GF-D8 (cell line): ENCODE results near the gene SLC17A9.

ENCODE experiments used
- DNase-seq: peaks from one replicate; lab custom pipeline; 2025; lab: John Stamatoyannopoulos, UW

The SLC17A9 gene

GRCh38 chr20:62938105-62938888 lies 14.2 kb upstream of the SLC17A9 start, which contains the start of gene GID8:
Gene GID8, plus strand, starts transcription at chr20:62938147. Its CDS starts 3,356 bp downstream, at chr20:62941503.
- DNase-seq: no peak

GRCh38 chr20:62940875-62941274 lies 11.6 kb upstream of the SLC17A9 start:
- no peak for DNase-seq

- DNase-seq: no peak
These were observed 10.7 kb upstream of the SLC17A9 start for GRCh38 chr20:62941792-62942191.

GRCh38 chr20:62942456-62942855 lies 10.1 kb upstream of the SLC17A9 start:
- DNase-seq: no peak

- no peak for DNase-seq
These were observed 9.1 kb upstream of the SLC17A9 start for GRCh38 chr20:62943396-62943795.

GRCh38 chr20:62944184-62944583 lies 8.3 kb upstream of the SLC17A9 start:
- DNase-seq: no peak

- no peak for DNase-seq
These were observed 7.8 kb upstream of the SLC17A9 start for GRCh38 chr20:62944746-62945145.

GRCh38 chr20:62945771-62946339 lies 6.7 kb upstream of the SLC17A9 start:
- DNase-seq: no peak

- DNase-seq: no peak
These were observed 5.6 kb upstream of the SLC17A9 start for GRCh38 chr20:62946918-62947317.

- DNase-seq: no peak
These were observed 4.8 kb upstream of the SLC17A9 start for GRCh38 chr20:62947532-62948300.

GRCh38 chr20:62949153-62949821 lies 3.2 kb upstream of the SLC17A9 start:
- no peak for DNase-seq

GRCh38 chr20:62949962-62950361 lies 2.5 kb upstream of the SLC17A9 start:
- DNase-seq: no peak

- DNase-seq: no peak
These were observed 1.8 kb upstream of the SLC17A9 start for GRCh38 chr20:62950741-62951140.

GRCh38 chr20:62951143-62951895 lies 1.2 kb upstream of the SLC17A9 start:
- DNase-seq: peak; percentile 23

GRCh38 chr20:62951896-62952372 lies 575 bp upstream of the SLC17A9 start:
- DNase-seq: no peak

GRCh38 chr20:62952968-62953838 lies 694 bp downstream of the SLC17A9 start:
- DNase-seq: no peak

GRCh38 chr20:62953839-62954703 lies 1.6 kb downstream of the SLC17A9 start:
- peak; percentile 94 for DNase-seq

GRCh38 chr20:62955519-62956386 lies 3.2 kb downstream of the SLC17A9 start:
- no peak for DNase-seq
